A673 (cell line): Measurements from ENCODE around the gene TSPAN11. TPM values are rescaled to one million over a fixed set of nuclear protein-coding genes. Genes with fewer than 3 reads are reported as not detected.

ENCODE experiments used
- BruUV-seq: library from RNA; stranded (reverse); fragments of 400-500 nt; replicated peaks from 2 replicates; lab custom pipeline; 2021; lab: Mats Ljungman, UMichigan
- CTCF ChIA-PET: fragments of 300-600 bp; sonication (Branson Sonifier 250); formaldehyde crosslinking; loops from one replicate; lab custom pipeline; 2022; ENCODE audit warnings: antibody characterized with exemption; lab: Charles Lee
- POLR2A ChIA-PET: fragments of 300-600 bp; sonication (Branson Sonifier 250); formaldehyde crosslinking; loops from one replicate; lab custom pipeline; 2022; ENCODE audit warnings: antibody characterized with exemption; ENCODE audit not compliant: low non-redundant PET; lab: Charles Lee
- DNase-seq: peaks from one replicate; pipeline ENCODE4 v3.0.0-alpha.2; 2015; ENCODE audit warnings: low spot score
- H3K27ac ChIP-seq: fragments of 200-600 bp; sonication (generic); 2 replicates; pipeline ENCODE4 v1.5.1; 2016; ENCODE audit warnings: mixed run types, low read depth, mild to moderate bottlenecking, mixed read lengths, antibody characterized with exemption, low read length; ENCODE audit not compliant: poor library complexity, severe bottlenecking
- H3K27me3 ChIP-seq: fragments of 200-600 bp; sonication (generic); replicated peaks from 2 replicates; pipeline ENCODE4 v1.6.1; 2017; ENCODE audit warnings: mixed run types, low read depth, mild to moderate bottlenecking, mixed read lengths, antibody characterized with exemption, low read length; ENCODE audit not compliant: insufficient read depth, poor library complexity
- H3K36me3 ChIP-seq: fragments of 200-600 bp; sonication (generic); 2 replicates; pipeline ENCODE4 v1.6.1; 2016; ENCODE audit warnings: mixed run types, mild to moderate bottlenecking, mixed read lengths, antibody characterized with exemption, low read length; ENCODE audit not compliant: insufficient read depth, poor library complexity, severe bottlenecking
- H3K4me1 ChIP-seq: fragments of 200-600 bp; sonication (generic); 2 replicates; pipeline ENCODE4 v1.6.1; 2017; ENCODE audit warnings: mixed run types, mild to moderate bottlenecking, mixed read lengths, antibody characterized with exemption, low read length; ENCODE audit not compliant: insufficient read depth, poor library complexity, severe bottlenecking
- H3K4me3 ChIP-seq: fragments of 200-600 bp; sonication (generic); 2 replicates; pipeline ENCODE4 v1.5.1; 2016; ENCODE audit warnings: low read depth, mixed run types, mild to moderate bottlenecking, mixed read lengths, low read length; ENCODE audit not compliant: poor library complexity, severe bottlenecking
- H3K9me3 ChIP-seq: fragments of 200-600 bp; sonication (generic); 2 replicates; pipeline ENCODE4 v1.6.1; 2016; ENCODE audit warnings: mixed run types, low read depth, mild to moderate bottlenecking, mixed read lengths, antibody characterized with exemption, low read length; ENCODE audit not compliant: poor library complexity, severe bottlenecking
- CTCF ChIP-seq: fragments of 300-800, 200-600 bp; sonication (generic); conservative IDR thresholded peaks from 2 replicates; pipeline ENCODE4 v1.5.1; 2017; ENCODE audit warnings: low read depth, mild to moderate bottlenecking, antibody characterized with exemption, low read length, moderate library complexity, mixed read lengths
- EZH2 ChIP-seq: fragments of 200-600 bp; sonication (generic); IDR thresholded peaks from 2 replicates; pipeline ENCODE4 v1.6.1; 2017; ENCODE audit warnings: borderline replicate concordance, low read depth, mild to moderate bottlenecking, mixed read lengths, antibody characterized with exemption, low read length; ENCODE audit not compliant: poor library complexity, severe bottlenecking
- intact Hi-C: fragments of 100-400 bp; cut with micrococcal nuclease; formaldehyde crosslinking; loops from one replicate; pipeline ENCODE4 v1.10.0; 2022; ENCODE audit not compliant: unreplicated experiment
- total RNA-seq: library from RNA; stranded (reverse); gene quantifications from 2 replicates; pipeline ENCODE4 v1.2.3, GENCODE V29; 2021

TSPAN11 gene
- total RNA-seq, 1 experiment from 2014 or later = 20.9 TPM

GRCh38 chr12:31017535-31017934 is 91.0 kb downstream of the TSPAN11 start:
- no peaks in the 10 kb centered on the region for H3K9me3 ChIP-seq
- H3K36me3 ChIP-seq = no peaks in the 10 kb centered on the region
- H3K27me3 ChIP-seq = no peaks in the 10 kb centered on the region
- no peak overlapping the region for H3K4me3 ChIP-seq
- CTCF ChIA-PET = no interaction called here
- no peak overlapping the region for H3K27ac ChIP-seq
- BruUV-seq = no TSS peak
- TF ChIP-seq CTCF (no peak), EZH2 (no peak)
- no peaks in the 10 kb centered on the region for H3K4me1 ChIP-seq
- DNase-seq = no peak
- POLR2A ChIA-PET = no interaction called here
- intact Hi-C loops = no loop called here

- no peak for DNase-seq
- H3K36me3 ChIP-seq = no peaks in the 10 kb centered on the region
- no TSS peak for BruUV-seq
- no peak overlapping the region for H3K27ac ChIP-seq
- H3K9me3 ChIP-seq = no peaks in the 10 kb centered on the region
- no peaks in the 10 kb centered on the region for H3K27me3 ChIP-seq
- no peak overlapping the region for H3K4me3 ChIP-seq
- H3K4me1 ChIP-seq = no peaks in the 10 kb centered on the region
- ChIA-PET CTCF (no interaction called here), POLR2A (no interaction called here)
- intact Hi-C loops = no loop called here
- no peak for TF ChIP-seq EZH2
- TF ChIP-seq CTCF = no peak
Observed at GRCh38 chr12:31018106-31018789, 91.7 kb downstream of the TSPAN11 start.

GRCh38 chr12:31018790-31019505 is 92.4 kb downstream of the TSPAN11 start:
- no peaks in the 10 kb centered on the region for H3K9me3 ChIP-seq
- ChIA-PET CTCF (no interaction called here), POLR2A (no interaction called here)
- H3K27ac ChIP-seq = no peak overlapping the region
- intact Hi-C loops = no loop called here
- no peaks in the 10 kb centered on the region for H3K36me3 ChIP-seq
- no TSS peak for BruUV-seq
- TF ChIP-seq EZH2 (no peak), CTCF (no peak)
- H3K4me1 ChIP-seq = no peaks in the 10 kb centered on the region
- no peaks in the 10 kb centered on the region for H3K27me3 ChIP-seq
- no peak for DNase-seq
- H3K4me3 ChIP-seq = no peak overlapping the region
